ENCODE results near the gene TMEM135.

- no peak for TF ChIP-seq CTCF (IDR thresholded peaks at IDR 0.05; ENCODE audit: low read length)
- no peak for TF ChIP-seq EZH2 (IDR thresholded peaks at IDR 0.05; ENCODE audit: borderline replicate concordance, low read length)
Measured at GRCh38 chr11:87083029-87083428, 45.3 kb downstream of the TMEM135 start.
